ENCODE data around the gene CYP4Z1. TPM values are rescaled to one million over a fixed set of nuclear protein-coding genes. Genes with fewer than 3 reads are reported as not detected.
"Not testable (repeated sequence)": the region's sequence is repeated elsewhere in the genome, so short reads cannot be mapped to it uniquely, and the experiment has no call there.

Gene CYP4Z1
- total RNA-seq, 2 experiments from 2014 or later = not detected

GRCh38 chr1:47106792-47107191 lies 39.8 kb downstream of the CYP4Z1 start:
- no peaks in the 10 kb centered on the region for H3K9me2 ChIP-seq (ENCODE audit: insufficient read depth, low read length)
- no TSS peak for BruUV-seq (replicated peaks)
- H3K4me2 ChIP-seq (ENCODE audit: low read length) = no peak overlapping the region
- no peaks in the 10 kb centered on the region for H3K9me3 ChIP-seq (ENCODE audit: low read length)
- TF ChIP-seq CTCF (conservative IDR thresholded peaks at IDR 0.05; ENCODE audit: low read length) = no peak
- no peak for TF ChIP-seq EZH2phosphoT487 (IDR thresholded peaks at IDR 0.05; ENCODE audit: borderline replicate concordance, low read depth, low read length)
- H3K79me2 ChIP-seq (ENCODE audit: insufficient read depth, low read depth, low read length) = no peaks in the 10 kb centered on the region
- intact Hi-C loops (cut with micrococcal nuclease; ENCODE audit: unreplicated experiment) = no loop called here
- no peak overlapping the region for H2AFZ ChIP-seq (ENCODE audit: low read length)
- no peaks in the 10 kb centered on the region for H3K4me1 ChIP-seq (ENCODE audit: insufficient read depth, low read length, poor library complexity, severe bottlenecking)
- ChIA-PET POLR2A (interaction anchor here (0.6 kb wide), 1 partner anchor 254 kb away, joined by 6 read pairs; no protein-coding TSS in a partner anchor), CTCF (ENCODE audit: unreplicated experiment) (no interaction called here)
- no peak overlapping the region for H3K4me3 ChIP-seq (ENCODE audit: low read depth, low read length, poor library complexity, severe bottlenecking)
- H3K27ac ChIP-seq (ENCODE audit: low read depth, low read length, poor library complexity, severe bottlenecking) = no peak overlapping the region
- no peaks in the 10 kb centered on the region for H4K20me1 ChIP-seq (ENCODE audit: insufficient read depth, low read length)
- no peak for DNase-seq (ENCODE audit: low spot score)
- no peaks in the 10 kb centered on the region for H3K36me3 ChIP-seq (ENCODE audit: insufficient read depth, low read length)

- H3K79me2 ChIP-seq (ENCODE audit: insufficient read depth, low read depth, low read length); intact Hi-C loops (cut with micrococcal nuclease; ENCODE audit: unreplicated experiment); H3K9me3 ChIP-seq (ENCODE audit: low read length); H3K36me3 ChIP-seq (ENCODE audit: insufficient read depth, low read length); H4K20me1 ChIP-seq (ENCODE audit: insufficient read depth, low read length); CTCF ChIA-PET (ENCODE audit: unreplicated experiment); POLR2A ChIA-PET; H3K4me2 ChIP-seq (ENCODE audit: low read length); H2AFZ ChIP-seq (ENCODE audit: low read length); H3K27ac ChIP-seq (ENCODE audit: low read depth, low read length, poor library complexity, severe bottlenecking); DNase-seq (ENCODE audit: low spot score); H3K9me2 ChIP-seq (ENCODE audit: insufficient read depth, low read length); H3K4me1 ChIP-seq (ENCODE audit: insufficient read depth, low read length, poor library complexity, severe bottlenecking); BruUV-seq (replicated peaks); H3K4me3 ChIP-seq (ENCODE audit: low read depth, low read length, poor library complexity, severe bottlenecking): not testable (repeated sequence)
Observed at GRCh38 chr1:47107851-47108574, 41.0 kb downstream of the CYP4Z1 start.

- H3K79me2 ChIP-seq (ENCODE audit: insufficient read depth, low read depth, low read length); POLR2A ChIA-PET; H3K36me3 ChIP-seq (ENCODE audit: insufficient read depth, low read length); H4K20me1 ChIP-seq (ENCODE audit: insufficient read depth, low read length); intact Hi-C loops (cut with micrococcal nuclease; ENCODE audit: unreplicated experiment); H3K4me3 ChIP-seq (ENCODE audit: low read depth, low read length, poor library complexity, severe bottlenecking); H2AFZ ChIP-seq (ENCODE audit: low read length); H3K27ac ChIP-seq (ENCODE audit: low read depth, low read length, poor library complexity, severe bottlenecking); H3K4me1 ChIP-seq (ENCODE audit: insufficient read depth, low read length, poor library complexity, severe bottlenecking); CTCF ChIA-PET (ENCODE audit: unreplicated experiment); H3K9me3 ChIP-seq (ENCODE audit: low read length); BruUV-seq (replicated peaks); DNase-seq (ENCODE audit: low spot score); H3K9me2 ChIP-seq (ENCODE audit: insufficient read depth, low read length); H3K4me2 ChIP-seq (ENCODE audit: low read length): not testable (repeated sequence)
Observed at GRCh38 chr1:47109482-47109881, 42.5 kb downstream of the CYP4Z1 start.

DNA sequence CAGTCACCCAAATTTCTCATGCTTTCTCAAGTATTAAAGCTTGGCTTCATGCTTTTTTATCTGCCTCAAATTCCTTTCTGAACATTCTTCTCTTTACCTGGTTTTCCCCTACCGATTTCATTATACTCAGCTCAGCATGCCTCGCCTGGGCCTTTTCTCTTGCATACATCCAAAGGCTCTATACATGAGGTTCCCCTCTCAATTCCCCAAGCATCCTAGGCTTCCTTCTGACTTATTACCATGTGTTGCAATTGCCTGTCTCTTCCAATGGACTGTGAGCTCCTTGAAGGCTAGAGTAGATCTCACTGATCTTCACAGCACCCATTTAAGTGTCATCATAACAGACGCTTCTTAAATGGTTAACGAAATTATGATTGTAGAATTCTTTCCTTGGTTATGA lies 46.1 kb downstream of the CYP4Z1 start:
- Histone ChIP-seq H3K4me2 (ENCODE audit: low read length) (no peak overlapping the region), H3K79me2 (ENCODE audit: insufficient read depth, low read depth, low read length) (no peaks in the 10 kb centered on the region), H3K9me3 (ENCODE audit: low read length) (no peaks in the 10 kb centered on the region), H3K4me3 (ENCODE audit: low read depth, low read length, poor library complexity, severe bottlenecking) (no peak overlapping the region), H3K9me2 (ENCODE audit: insufficient read depth, low read length) (no peaks in the 10 kb centered on the region), H3K4me1 (ENCODE audit: insufficient read depth, low read length, poor library complexity, severe bottlenecking) (no peaks in the 10 kb centered on the region), H3K36me3 (ENCODE audit: insufficient read depth, low read length) (no peaks in the 10 kb centered on the region), H3K27ac (ENCODE audit: low read depth, low read length, poor library complexity, severe bottlenecking) (no peak overlapping the region), H2AFZ (ENCODE audit: low read length) (no peak overlapping the region), H4K20me1 (ENCODE audit: insufficient read depth, low read length) (no peaks in the 10 kb centered on the region)
- POLR2A ChIA-PET = no interaction called here
- intact Hi-C loops (cut with micrococcal nuclease; ENCODE audit: unreplicated experiment) = no loop called here
- TF ChIP-seq EZH2phosphoT487 (IDR thresholded peaks at IDR 0.05; ENCODE audit: borderline replicate concordance, low read depth, low read length) = no peak
- no peak for TF ChIP-seq CTCF (conservative IDR thresholded peaks at IDR 0.05; ENCODE audit: low read length)
- BruUV-seq (replicated peaks) = no TSS peak
- no peak for DNase-seq (ENCODE audit: low spot score)
- CTCF ChIA-PET (ENCODE audit: unreplicated experiment) = no interaction called here

DNA sequence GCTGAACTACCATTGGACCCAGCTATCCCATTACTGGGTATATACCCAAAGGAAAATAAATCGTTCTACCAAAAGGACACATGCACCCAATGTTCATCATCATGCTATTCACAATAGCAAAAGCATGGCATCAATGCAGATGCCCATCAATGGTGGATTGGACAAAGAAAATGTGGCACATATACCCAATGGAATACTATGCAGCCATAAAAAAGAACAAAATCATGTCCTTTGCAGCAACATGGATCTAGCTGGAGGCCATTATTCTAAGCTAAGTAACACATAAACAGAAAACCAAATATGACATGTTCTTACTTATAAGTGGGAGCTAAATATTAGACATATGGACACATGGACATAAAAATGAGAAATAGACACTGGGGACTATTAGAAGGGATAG lies 54.0 kb downstream of the CYP4Z1 start:
- H4K20me1 ChIP-seq (ENCODE audit: insufficient read depth, low read length); H2AFZ ChIP-seq (ENCODE audit: low read length); POLR2A ChIA-PET; intact Hi-C loops (cut with micrococcal nuclease; ENCODE audit: unreplicated experiment); H3K27ac ChIP-seq (ENCODE audit: low read depth, low read length, poor library complexity, severe bottlenecking); CTCF ChIA-PET (ENCODE audit: unreplicated experiment); H3K36me3 ChIP-seq (ENCODE audit: insufficient read depth, low read length); BruUV-seq (replicated peaks); H3K4me3 ChIP-seq (ENCODE audit: low read depth, low read length, poor library complexity, severe bottlenecking); DNase-seq (ENCODE audit: low spot score); H3K4me1 ChIP-seq (ENCODE audit: insufficient read depth, low read length, poor library complexity, severe bottlenecking); H3K79me2 ChIP-seq (ENCODE audit: insufficient read depth, low read depth, low read length); H3K9me2 ChIP-seq (ENCODE audit: insufficient read depth, low read length); H3K9me3 ChIP-seq (ENCODE audit: low read length); H3K4me2 ChIP-seq (ENCODE audit: low read length): not testable (repeated sequence)

Measured in OCI-LY7 (cell line).